SK-N-SH treated with all-trans-retinoic acid at 6 μM for 48 hours (cell line): ENCODE results near the gene DNAAF3.

Source experiments
- ATAC-seq: fragments of 200-7000 bp; cut with Tn5 transposase; 3 replicates; pipeline ENCODE4 v1.9.1; 2020; ENCODE audit warnings: mild to moderate bottlenecking, moderate library complexity
- ARNTL ChIP-seq: fragments of 450-650 bp; formaldehyde crosslinking; IDR thresholded peaks from 2 replicates; pipeline ENCODE4 v1.5.0; 2020; ENCODE audit warnings: low read depth, mild to moderate bottlenecking, moderate library complexity, borderline replicate concordance
- BACH2 ChIP-seq: fragments of 250-450 bp; sonication (Bioruptor Pico); IDR thresholded peaks from 2 replicates; pipeline ENCODE4 v1.9.0; 2021; ENCODE audit warnings: mild to moderate bottlenecking, borderline replicate concordance
- CREB5 ChIP-seq: fragments of 250-450 bp; sonication (Bioruptor Pico); IDR thresholded peaks from 2 replicates; pipeline ENCODE4 v1.5.1; 2020; ENCODE audit warnings: low read depth, mild to moderate bottlenecking, moderate library complexity
- CSDC2 ChIP-seq: fragments of 250-450 bp; sonication (Bioruptor Pico); IDR thresholded peaks from 2 replicates; pipeline ENCODE4 v1.5.0; 2020; ENCODE audit warnings: mild to moderate bottlenecking, moderate library complexity
- CSRNP3 ChIP-seq: fragments of 250-450 bp; sonication (Bioruptor Pico); IDR thresholded peaks from 2 replicates; pipeline ENCODE4 v1.5.1; 2021; ENCODE audit warnings: mild to moderate bottlenecking, moderate library complexity
- ESRRG ChIP-seq: fragments of 250-450 bp; sonication (Bioruptor Pico); IDR thresholded peaks from 2 replicates; pipeline ENCODE4 v1.6.1; 2021; ENCODE audit warnings: mild to moderate bottlenecking
- OSR1 ChIP-seq: fragments of 250-450 bp; sonication (Bioruptor Pico); IDR thresholded peaks from 2 replicates; pipeline ENCODE4 v1.8.0; 2022; ENCODE audit warnings: moderate library complexity, mild to moderate bottlenecking, inconsistent platforms
- PATZ1 ChIP-seq: fragments of 250-450 bp; sonication (Bioruptor Pico); IDR thresholded peaks from 2 replicates; pipeline ENCODE4 v1.8.0; 2020; ENCODE audit warnings: mild to moderate bottlenecking, moderate library complexity, borderline replicate concordance
- SNAI2 ChIP-seq: fragments of 250-450 bp; sonication (Bioruptor Pico); IDR thresholded peaks from 2 replicates; pipeline ENCODE4 v1.5.0; 2020; ENCODE audit warnings: mild to moderate bottlenecking, moderate library complexity
- TCF4 ChIP-seq: fragments of 250-450 bp; sonication (Bioruptor Pico); IDR thresholded peaks from 2 replicates; pipeline ENCODE4 v1.8.0; 2021; ENCODE audit warnings: mild to moderate bottlenecking, moderate library complexity, borderline replicate concordance
- TOX ChIP-seq: fragments of 250-450 bp; sonication (Bioruptor Pico); IDR thresholded peaks from 2 replicates; pipeline ENCODE4 v1.8.0; 2021; ENCODE audit warnings: mild to moderate bottlenecking, moderate library complexity, borderline replicate concordance
- ZFP3 ChIP-seq: fragments of 250-450 bp; sonication (Bioruptor Pico); IDR thresholded peaks from 2 replicates; pipeline ENCODE4 v1.5.0; 2020; ENCODE audit warnings: mild to moderate bottlenecking, moderate library complexity
- ZNF8 ChIP-seq: fragments of 450-650 bp; formaldehyde crosslinking; IDR thresholded peaks from 2 replicates; pipeline ENCODE4 v1.5.0; 2020; ENCODE audit warnings: mild to moderate bottlenecking, moderate library complexity
- TF ChIP-seq, protein P1 (sequence below): fragments of 250-450 bp; sonication (Bioruptor Pico); IDR thresholded peaks from 2 replicates; pipeline ENCODE4 v1.5.0; 2020; ENCODE audit warnings: mild to moderate bottlenecking, moderate library complexity

Gene DNAAF3

DNA sequence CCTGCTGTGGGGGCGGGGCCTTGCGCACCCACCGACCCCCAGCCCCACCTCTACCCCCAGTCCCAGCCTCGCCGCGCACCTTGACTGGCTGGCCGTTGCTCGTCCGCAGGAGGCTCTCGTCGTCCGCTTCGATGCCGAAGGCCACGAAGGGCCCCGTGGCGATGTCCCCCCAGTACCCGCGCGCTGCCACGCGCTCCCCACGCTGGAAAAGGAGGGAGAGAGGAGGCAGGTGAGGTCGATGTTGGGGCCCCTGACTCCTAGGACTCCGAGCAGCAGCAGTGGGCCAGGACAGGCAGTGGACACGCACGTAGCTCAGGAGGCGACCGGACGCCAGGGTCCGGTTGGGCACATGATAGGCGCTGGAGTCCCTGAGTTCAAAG is 5.4 kb downstream of the DNAAF3 start:
- ATAC-seq = no peak
- TF ChIP-seq OSR1 (CRISPR knock-in tag) = no peak
- TF ChIP-seq, all 23 proteins: peak for 0

GRCh38 chr19:55160128-55160985 is 6.1 kb downstream of the DNAAF3 start:
- no peak for TF ChIP-seq TOX (CRISPR knock-in tag)
- no peak for TF ChIP-seq CREB5 (CRISPR knock-in tag)
- no peak for TF ChIP-seq CSRNP3
- no peak for TF ChIP-seq BACH2 (CRISPR knock-in tag)
- no peak for TF ChIP-seq ZNF8 (CRISPR knock-in tag)
- TF ChIP-seq, protein P1, sequence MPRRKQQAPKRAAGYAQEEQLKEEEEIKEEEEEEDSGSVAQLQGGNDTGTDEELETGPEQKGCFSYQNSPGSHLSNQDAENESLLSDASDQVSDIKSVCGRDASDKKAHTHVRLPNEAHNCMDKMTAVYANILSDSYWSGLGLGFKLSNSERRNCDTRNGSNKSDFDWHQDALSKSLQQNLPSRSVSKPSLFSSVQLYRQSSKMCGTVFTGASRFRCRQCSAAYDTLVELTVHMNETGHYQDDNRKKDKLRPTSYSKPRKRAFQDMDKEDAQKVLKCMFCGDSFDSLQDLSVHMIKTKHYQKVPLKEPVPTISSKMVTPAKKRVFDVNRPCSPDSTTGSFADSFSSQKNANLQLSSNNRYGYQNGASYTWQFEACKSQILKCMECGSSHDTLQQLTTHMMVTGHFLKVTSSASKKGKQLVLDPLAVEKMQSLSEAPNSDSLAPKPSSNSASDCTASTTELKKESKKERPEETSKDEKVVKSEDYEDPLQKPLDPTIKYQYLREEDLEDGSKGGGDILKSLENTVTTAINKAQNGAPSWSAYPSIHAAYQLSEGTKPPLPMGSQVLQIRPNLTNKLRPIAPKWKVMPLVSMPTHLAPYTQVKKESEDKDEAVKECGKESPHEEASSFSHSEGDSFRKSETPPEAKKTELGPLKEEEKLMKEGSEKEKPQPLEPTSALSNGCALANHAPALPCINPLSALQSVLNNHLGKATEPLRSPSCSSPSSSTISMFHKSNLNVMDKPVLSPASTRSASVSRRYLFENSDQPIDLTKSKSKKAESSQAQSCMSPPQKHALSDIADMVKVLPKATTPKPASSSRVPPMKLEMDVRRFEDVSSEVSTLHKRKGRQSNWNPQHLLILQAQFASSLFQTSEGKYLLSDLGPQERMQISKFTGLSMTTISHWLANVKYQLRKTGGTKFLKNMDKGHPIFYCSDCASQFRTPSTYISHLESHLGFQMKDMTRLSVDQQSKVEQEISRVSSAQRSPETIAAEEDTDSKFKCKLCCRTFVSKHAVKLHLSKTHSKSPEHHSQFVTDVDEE = no peak
- TF ChIP-seq ESRRG = no peak
- no peak for TF ChIP-seq SNAI2
- no peak for TF ChIP-seq OSR1 (CRISPR knock-in tag)
- TF ChIP-seq, all 23 proteins: peak for 0
- peak; percentile 85 for ATAC-seq

DNA sequence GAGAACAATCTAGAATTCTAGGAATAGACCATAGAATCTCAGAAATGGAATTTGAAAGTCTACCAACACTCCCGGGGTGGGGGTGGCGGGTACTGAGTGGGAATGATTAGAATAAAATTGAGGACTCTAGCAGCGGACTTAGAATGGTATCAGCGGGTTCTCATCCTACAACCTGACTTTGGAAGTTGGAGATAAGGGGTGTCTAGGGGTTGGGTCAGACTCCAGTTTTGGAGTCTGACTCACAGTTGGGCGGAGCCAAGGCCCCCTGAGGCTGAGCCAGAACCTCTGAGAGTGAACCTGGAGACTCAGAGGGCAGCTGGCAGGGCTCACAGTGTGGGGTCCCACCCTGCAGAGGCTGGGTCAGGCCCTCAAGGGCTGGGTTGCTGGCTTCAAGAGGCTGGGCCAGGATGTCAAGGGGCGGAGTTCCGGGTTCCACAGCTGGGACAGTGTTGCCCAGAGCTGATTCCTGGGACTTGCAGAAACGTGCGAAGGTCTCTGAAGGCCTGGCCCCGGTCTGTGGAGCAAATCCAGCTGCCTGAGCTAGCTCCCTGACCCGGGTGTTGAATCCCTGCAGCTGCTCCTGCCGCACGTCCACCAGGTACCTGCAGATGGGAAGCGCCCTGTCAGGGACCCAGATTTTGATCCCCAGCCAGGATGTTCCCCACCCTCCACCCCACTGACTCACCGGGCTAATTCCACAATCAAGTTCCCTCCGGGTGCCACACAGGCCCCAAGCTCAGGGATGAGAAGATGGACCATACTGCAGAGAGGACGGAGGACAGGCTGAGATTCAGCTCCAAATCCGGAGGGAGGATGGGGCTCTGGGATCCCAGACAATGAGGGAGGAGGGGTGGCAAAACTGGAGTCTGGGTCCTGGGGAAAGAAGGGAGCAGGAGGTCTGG is 7.3 kb downstream of the DNAAF3 start:
- TF ChIP-seq ARNTL (CRISPR knock-in tag) (no peak), TOX (CRISPR knock-in tag) (no peak)
- ATAC-seq = no peak

GRCh38 chr19:55158423-55158822 is 8.0 kb downstream of the DNAAF3 start:
- ATAC-seq = no peak
- TF ChIP-seq PATZ1 (CRISPR knock-in tag) (no peak), TCF4 (CRISPR knock-in tag) (no peak), TOX (CRISPR knock-in tag) (no peak), ZFP3 (CRISPR knock-in tag) (no peak), CSRNP3 (no peak), CSDC2 (CRISPR knock-in tag) (no peak)
- TF ChIP-seq, protein P1 = no peak
